ENCODE measurements around the gene MOB3B.

DNA sequence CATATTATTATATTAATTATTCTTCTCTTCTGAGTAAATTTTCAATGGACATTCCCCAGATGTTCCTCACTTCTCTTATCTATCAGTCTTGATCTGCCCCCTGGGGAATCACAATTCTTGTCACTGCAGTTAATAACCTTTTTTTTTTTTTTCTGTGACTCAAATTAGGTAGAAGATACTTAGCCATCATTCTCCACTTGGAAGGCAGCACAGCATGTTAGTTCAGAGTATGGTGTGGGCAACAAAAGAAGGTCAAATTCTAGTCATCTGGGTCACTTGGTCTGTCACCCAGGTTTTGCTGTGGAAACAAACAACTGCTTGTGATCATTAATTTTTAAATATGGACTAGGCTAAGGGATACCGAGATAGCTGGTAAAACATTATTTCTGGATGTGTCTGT lies 8.1 kb upstream of the MOB3B start:
- TF ChIP-seq ZNF121 (tag by site-specific recombination; IDR thresholded peaks at IDR 0.05) (no peak), ZSCAN30 (tag by site-specific recombination; IDR thresholded peaks at IDR 0.05) (no peak)
- TF ChIP-seq, protein P1, sequence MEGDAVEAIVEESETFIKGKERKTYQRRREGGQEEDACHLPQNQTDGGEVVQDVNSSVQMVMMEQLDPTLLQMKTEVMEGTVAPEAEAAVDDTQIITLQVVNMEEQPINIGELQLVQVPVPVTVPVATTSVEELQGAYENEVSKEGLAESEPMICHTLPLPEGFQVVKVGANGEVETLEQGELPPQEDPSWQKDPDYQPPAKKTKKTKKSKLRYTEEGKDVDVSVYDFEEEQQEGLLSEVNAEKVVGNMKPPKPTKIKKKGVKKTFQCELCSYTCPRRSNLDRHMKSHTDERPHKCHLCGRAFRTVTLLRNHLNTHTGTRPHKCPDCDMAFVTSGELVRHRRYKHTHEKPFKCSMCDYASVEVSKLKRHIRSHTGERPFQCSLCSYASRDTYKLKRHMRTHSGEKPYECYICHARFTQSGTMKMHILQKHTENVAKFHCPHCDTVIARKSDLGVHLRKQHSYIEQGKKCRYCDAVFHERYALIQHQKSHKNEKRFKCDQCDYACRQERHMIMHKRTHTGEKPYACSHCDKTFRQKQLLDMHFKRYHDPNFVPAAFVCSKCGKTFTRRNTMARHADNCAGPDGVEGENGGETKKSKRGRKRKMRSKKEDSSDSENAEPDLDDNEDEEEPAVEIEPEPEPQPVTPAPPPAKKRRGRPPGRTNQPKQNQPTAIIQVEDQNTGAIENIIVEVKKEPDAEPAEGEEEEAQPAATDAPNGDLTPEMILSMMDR (tag by site-specific recombination; IDR thresholded peaks at IDR 0.05), result no peak

Measured in HEK293 (cell line).